ENCODE data around the gene BCL11B. TPM values are rescaled to one million over a fixed set of nuclear protein-coding genes. Genes with fewer than 3 reads are reported as not detected.

Gene BCL11B
- total RNA-seq, 1 donor from 2014 or later: 1.0 TPM

GRCh38 chr14:99174770-99175319 is 97.2 kb downstream of the BCL11B start:
- no peaks in the 10 kb centered on the region for H3K9me3 Mint-ChIP-seq (ENCODE audit: unreplicated experiment)
- no peak for TF ChIP-seq CTCF (IDR thresholded peaks at IDR 0.05; ENCODE audit: unreplicated experiment)
- peaks cover 8% of the 10 kb centered on the region for H3K4me1 Mint-ChIP-seq (ENCODE audit: unreplicated experiment)
- DNase-seq (ENCODE audit: low spot score): no peak
- no peaks in the 10 kb centered on the region for H3K36me3 Mint-ChIP-seq (ENCODE audit: low read depth, unreplicated experiment)
- H3K4me3 Mint-ChIP-seq (ENCODE audit: unreplicated experiment): no peak overlapping the region
- H3K27me3 Mint-ChIP-seq (ENCODE audit: unreplicated experiment): peaks cover 2% of the 10 kb centered on the region
- no peak overlapping the region for H3K27ac Mint-ChIP-seq (ENCODE audit: unreplicated experiment)

GRCh38 chr14:99174081-99174769 is 97.8 kb downstream of the BCL11B start:
- H3K4me3 Mint-ChIP-seq (ENCODE audit: unreplicated experiment): no peak overlapping the region
- no peak for TF ChIP-seq CTCF (IDR thresholded peaks at IDR 0.05; ENCODE audit: unreplicated experiment)
- no peak overlapping the region for H3K27ac Mint-ChIP-seq (ENCODE audit: unreplicated experiment)
- DNase-seq (ENCODE audit: low spot score): no peak
- H3K4me1 Mint-ChIP-seq (ENCODE audit: unreplicated experiment): peaks cover 6% of the 10 kb centered on the region
- H3K36me3 Mint-ChIP-seq (ENCODE audit: low read depth, unreplicated experiment): no peaks in the 10 kb centered on the region
- peaks cover 2% of the 10 kb centered on the region for H3K27me3 Mint-ChIP-seq (ENCODE audit: unreplicated experiment)
- H3K9me3 Mint-ChIP-seq (ENCODE audit: unreplicated experiment): no peaks in the 10 kb centered on the region

DNA sequence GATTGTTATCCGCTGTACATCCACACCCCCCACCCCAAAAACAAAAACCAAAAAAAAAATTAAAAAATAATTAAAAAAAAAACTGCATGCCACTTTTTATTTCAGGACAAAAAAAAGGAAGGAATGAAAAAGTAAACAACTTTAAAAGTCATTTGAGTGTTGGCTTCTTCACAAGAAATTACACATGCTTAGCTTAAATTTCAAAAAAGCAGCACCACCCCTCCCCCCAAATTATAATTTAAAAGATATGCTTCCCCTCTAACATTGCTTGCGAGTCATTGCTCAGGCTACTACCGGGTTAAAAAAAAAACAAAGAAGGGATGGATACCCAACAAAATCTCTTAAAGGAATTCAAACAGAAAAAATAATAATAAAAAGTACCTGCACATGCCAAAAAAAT is 98.5 kb downstream of the BCL11B start:
- Mint-ChIP-seq H3K4me1 (ENCODE audit: unreplicated experiment) (peaks cover 1% of the 10 kb centered on the region), H3K27me3 (ENCODE audit: unreplicated experiment) (peaks cover 2% of the 10 kb centered on the region), H3K27ac (ENCODE audit: unreplicated experiment) (no peak overlapping the region), H3K4me3 (ENCODE audit: unreplicated experiment) (no peak overlapping the region), H3K9me3 (ENCODE audit: unreplicated experiment) (no peaks in the 10 kb centered on the region), H3K36me3 (ENCODE audit: low read depth, unreplicated experiment) (no peaks in the 10 kb centered on the region)
- DNase-seq (ENCODE audit: low spot score): no peak
- no peak for TF ChIP-seq CTCF (IDR thresholded peaks at IDR 0.05; ENCODE audit: unreplicated experiment)

GRCh38 chr14:99173086-99173485 is 98.9 kb downstream of the BCL11B start:
- Mint-ChIP-seq H3K4me1 (ENCODE audit: unreplicated experiment) (no peaks in the 10 kb centered on the region), H3K9me3 (ENCODE audit: unreplicated experiment) (no peaks in the 10 kb centered on the region), H3K4me3 (ENCODE audit: unreplicated experiment) (no peak overlapping the region), H3K27ac (ENCODE audit: unreplicated experiment) (no peak overlapping the region), H3K36me3 (ENCODE audit: low read depth, unreplicated experiment) (no peaks in the 10 kb centered on the region), H3K27me3 (ENCODE audit: unreplicated experiment) (peaks cover 2% of the 10 kb centered on the region)
- no peak for DNase-seq (ENCODE audit: low spot score)
- no peak for TF ChIP-seq CTCF (IDR thresholded peaks at IDR 0.05; ENCODE audit: unreplicated experiment)

GRCh38 chr14:99171396-99171795 is 100.6 kb downstream of the BCL11B start:
- no peaks in the 10 kb centered on the region for H3K9me3 Mint-ChIP-seq (ENCODE audit: unreplicated experiment)
- no peak for DNase-seq (ENCODE audit: low spot score)
- no peak overlapping the region for H3K27ac Mint-ChIP-seq (ENCODE audit: unreplicated experiment)
- H3K36me3 Mint-ChIP-seq (ENCODE audit: low read depth, unreplicated experiment): no peaks in the 10 kb centered on the region
- H3K4me3 Mint-ChIP-seq (ENCODE audit: unreplicated experiment): no peak overlapping the region
- peaks cover 1% of the 10 kb centered on the region for H3K27me3 Mint-ChIP-seq (ENCODE audit: unreplicated experiment)
- H3K4me1 Mint-ChIP-seq (ENCODE audit: unreplicated experiment): no peaks in the 10 kb centered on the region
- TF ChIP-seq CTCF (IDR thresholded peaks at IDR 0.05; ENCODE audit: unreplicated experiment): no peak

Data from endothelial cell (in vitro differentiated cells).